Measurements from ENCODE around the gene KRTAP4-6.
"Not testable (repeated sequence)": the region's sequence is repeated elsewhere in the genome, so short reads cannot be mapped to it uniquely, and the experiment has no call there.

Gene KRTAP4-6

DNA sequence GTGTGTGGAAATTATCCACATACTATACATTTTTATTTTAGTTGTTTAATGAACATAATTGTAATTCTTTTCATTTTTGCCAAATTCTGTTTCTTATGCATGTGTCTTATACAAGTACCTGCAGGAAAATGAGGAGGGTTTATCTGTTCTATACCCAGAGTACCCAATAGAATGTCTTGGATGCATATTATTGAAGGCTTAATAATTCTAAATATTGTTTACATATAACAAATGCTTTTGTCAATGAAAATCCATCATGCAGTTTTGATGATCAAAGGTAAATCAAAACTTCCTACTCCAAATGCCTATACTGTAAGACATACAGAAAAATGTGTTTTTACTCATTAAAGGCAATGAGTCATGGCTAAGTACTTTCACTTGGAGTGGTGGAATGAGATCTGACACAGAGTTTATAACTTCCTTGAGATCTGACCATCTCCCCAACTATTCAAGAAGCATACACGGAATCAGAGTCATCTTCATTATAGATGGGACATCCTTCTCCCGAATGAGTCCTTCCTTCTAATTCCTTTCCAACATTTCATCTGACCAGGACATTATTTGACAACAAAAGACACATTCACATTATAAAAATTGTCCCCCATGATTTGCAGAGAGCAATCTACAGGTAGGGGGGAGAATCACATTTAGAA lies 35.8 kb downstream of the KRTAP4-6 start:
- DNase-seq, result not testable (repeated sequence)

DNA sequence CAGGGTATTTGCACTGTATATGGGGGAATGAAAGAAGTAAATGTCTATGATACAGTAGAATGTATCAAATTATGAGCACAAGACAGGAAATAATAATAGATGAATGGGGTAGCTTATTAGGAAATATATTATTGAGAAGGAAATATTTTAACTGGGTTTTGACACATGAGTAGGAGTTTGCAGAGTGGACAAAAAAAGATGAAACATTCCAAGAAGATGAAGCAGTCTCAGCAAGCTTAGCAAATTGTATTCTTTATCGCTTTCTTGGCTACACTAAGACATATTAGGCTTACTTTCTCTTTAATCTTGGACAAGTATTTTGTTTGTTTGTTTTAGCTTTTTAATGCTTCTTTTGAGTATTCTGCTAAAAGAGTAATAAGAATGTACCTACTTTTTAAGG lies 36.4 kb downstream of the KRTAP4-6 start:
- no peak for DNase-seq

DNA sequence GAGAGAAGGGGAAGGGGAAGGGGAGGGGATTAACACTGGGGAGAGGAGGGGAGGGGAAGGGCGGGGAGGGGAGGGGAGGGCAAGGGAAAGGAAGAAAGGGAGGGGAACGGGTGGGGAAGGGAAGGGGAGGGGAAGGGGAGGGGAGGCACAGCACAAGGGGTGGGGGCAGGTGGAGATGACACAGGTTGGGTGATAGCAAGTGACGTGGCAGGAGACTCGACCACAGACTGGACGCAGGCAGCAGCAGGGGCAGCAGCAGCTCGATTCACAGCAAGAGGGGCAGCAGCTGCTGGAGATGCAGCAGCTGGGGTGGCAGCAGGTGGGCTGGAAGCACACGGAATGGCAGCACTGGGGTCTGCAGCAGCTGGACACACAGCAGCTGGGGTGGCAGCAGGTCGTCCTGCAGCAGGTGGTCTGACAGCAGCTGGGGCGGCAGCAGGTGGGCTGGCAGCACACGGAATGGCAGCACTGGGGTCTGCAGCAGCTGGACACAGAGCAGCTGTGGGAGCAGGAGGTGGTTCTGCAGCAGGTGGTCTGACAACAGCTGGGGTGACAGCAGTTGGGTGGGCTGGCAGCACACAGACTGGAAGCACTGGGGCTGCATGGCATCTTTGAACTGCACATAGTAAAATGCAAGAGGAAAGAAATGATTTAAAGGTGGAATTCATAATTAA lies 38.6 kb downstream of the KRTAP4-6 start, which contains the start of gene KRTAP4-16:
KRTAP4-16 (minus strand) TSS at position 624 of the 674 bp plus-strand sequence; CDS start at position 624, 0 bp downstream.
- no peak for DNase-seq

DNA sequence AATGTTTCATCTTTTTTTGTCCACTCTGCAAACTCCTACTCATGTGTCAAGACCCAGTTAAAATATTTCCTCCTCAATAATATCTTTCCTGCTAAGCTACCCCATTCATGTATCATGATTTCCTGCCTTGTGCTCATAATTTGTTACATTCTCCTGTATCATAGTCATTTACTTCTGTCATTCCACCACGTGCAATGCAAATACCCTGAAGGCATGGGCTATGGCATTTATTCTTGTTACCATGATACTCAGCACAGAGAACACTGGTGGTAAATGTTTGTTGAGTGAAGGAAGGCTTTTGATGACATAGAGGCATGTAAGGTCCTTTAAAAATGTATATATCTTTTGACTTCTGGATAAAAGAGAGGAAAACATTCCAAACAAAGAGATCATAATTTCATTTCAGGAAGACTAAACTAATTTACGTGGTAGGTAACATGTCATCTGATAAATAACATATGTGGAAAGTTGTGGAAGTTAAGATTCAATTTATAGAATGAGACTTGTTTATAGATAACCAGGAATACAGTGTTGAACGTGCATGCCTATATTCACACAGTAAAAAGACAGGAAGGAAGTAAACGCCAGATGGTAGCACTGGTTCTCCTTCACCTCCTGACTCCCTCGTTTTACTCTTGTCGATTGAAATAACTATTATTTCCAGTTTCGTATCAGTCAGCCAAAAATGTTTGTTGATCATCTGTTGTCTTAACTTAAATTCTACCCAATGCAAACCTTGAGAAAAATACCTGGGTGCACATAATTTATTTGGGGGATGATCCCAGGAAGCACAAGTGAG lies 40.5 kb downstream of the KRTAP4-6 start:
- not testable (repeated sequence) for DNase-seq

DNA sequence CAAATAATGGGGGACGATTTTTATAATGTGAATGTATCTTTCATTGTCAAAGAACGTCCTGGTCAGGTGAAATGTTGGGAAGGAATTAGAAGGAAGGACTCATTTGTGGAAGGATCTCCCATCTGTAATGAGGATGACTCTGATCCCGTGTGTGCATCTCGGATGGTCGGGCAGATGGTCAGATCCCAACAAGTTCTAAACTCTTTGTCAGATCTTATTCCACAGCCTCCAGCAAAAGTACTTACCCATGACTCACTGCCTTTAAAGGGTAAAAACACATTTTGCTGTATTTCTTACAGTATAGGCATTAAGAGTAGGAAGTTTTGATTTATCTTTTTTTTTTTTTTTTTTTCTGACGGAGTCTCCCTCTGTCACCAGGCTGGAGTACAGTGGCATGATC lies 41.9 kb downstream of the KRTAP4-6 start:
- DNase-seq, result no peak

DNA sequence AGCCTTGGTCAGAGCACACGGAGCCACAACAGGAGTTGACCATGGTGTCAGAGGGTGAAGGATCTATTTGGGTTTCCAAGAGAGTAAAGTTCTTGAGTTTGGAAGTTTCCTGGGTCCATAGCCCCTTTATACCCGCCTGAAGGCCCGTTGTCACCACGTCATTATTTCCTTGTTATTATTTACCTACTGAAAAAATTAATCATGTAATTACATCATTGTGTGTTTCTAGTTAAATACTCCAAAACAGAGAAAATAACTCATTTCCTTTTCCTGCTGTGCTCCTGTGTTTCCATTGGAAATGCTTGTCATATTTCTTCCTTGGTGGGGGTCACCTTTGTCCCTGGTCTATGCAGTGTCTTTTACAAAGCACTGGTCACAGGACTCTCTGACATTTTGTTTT lies 42.3 kb downstream of the KRTAP4-6 start, which contains the start of gene KRTAP4-8:
KRTAP4-8 (minus strand) TSS at position 101 of the 400 bp plus-strand sequence; CDS start at position 43, 58 bp downstream.
- DNase-seq, result no peak

DNA sequence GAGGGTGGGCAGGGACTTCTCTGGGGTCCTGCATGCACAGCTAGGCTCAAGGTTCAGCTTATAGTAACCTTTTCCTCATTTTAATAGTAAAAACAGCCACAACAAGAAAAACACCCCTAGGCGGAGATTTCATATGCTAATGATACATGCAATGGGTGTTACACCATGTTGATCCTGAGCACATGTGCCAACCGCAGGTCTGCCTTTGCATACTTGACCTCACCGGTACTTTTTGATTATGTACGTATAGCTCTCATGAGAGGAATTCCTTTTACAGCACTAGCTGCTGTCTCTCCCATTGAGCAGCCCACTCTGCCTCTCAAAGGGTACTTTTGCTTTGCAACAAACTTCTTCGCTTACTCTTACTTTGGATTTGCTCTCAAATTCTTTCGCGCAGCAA lies 44.3 kb downstream of the KRTAP4-6 start:
- no peak for DNase-seq
